ENCODE measurements around the gene RBM7.

DNA sequence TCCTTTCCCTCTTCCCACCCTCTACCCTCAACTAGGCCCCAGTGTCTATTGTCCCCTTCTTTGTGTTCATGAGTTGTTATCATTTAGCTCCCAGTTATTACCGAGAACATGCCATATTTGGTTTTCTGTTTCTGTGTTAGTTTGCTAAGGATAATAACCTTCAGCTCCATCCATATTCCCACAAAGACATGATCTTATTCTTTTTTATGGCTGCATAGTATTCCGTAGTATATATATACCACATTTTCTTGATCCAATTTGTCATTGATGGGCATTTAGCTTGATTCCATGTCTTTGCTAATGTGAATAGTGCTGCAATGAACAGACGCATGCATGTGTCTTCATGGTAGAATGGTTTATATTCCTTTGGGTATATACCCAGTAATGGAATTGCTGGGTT, 18.0 kb upstream of the RBM7 start:
- TF ChIP-seq EZH2 (IDR thresholded peaks at IDR 0.05; ENCODE audit: borderline replicate concordance, insufficient read depth, low read length, poor library complexity, severe bottlenecking) (no peak), EP300 (conservative IDR thresholded peaks at IDR 0.05; ENCODE audit: poor library complexity, severe bottlenecking) (no peak)
- TF ChIP-seq, protein P1, sequence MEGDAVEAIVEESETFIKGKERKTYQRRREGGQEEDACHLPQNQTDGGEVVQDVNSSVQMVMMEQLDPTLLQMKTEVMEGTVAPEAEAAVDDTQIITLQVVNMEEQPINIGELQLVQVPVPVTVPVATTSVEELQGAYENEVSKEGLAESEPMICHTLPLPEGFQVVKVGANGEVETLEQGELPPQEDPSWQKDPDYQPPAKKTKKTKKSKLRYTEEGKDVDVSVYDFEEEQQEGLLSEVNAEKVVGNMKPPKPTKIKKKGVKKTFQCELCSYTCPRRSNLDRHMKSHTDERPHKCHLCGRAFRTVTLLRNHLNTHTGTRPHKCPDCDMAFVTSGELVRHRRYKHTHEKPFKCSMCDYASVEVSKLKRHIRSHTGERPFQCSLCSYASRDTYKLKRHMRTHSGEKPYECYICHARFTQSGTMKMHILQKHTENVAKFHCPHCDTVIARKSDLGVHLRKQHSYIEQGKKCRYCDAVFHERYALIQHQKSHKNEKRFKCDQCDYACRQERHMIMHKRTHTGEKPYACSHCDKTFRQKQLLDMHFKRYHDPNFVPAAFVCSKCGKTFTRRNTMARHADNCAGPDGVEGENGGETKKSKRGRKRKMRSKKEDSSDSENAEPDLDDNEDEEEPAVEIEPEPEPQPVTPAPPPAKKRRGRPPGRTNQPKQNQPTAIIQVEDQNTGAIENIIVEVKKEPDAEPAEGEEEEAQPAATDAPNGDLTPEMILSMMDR (IDR thresholded peaks at IDR 0.05; ENCODE audit: poor library complexity, severe bottlenecking), result no peak

Data from neural cell (in vitro differentiated cells).